ENCODE measurements around the gene C6orf62. TPM values are rescaled to one million over a fixed set of nuclear protein-coding genes. Genes with fewer than 3 reads are reported as not detected.
A peak's percentile ranks its signal among the peaks of the same experiment; 100 is the strongest.
"Not testable (repeated sequence)": the region's sequence is repeated elsewhere in the genome, so short reads cannot be mapped to it uniquely, and the experiment has no call there.

The C6orf62 gene
- total RNA-seq, 1 experiment from 2014 or later, result 86.4 TPM

DNA sequence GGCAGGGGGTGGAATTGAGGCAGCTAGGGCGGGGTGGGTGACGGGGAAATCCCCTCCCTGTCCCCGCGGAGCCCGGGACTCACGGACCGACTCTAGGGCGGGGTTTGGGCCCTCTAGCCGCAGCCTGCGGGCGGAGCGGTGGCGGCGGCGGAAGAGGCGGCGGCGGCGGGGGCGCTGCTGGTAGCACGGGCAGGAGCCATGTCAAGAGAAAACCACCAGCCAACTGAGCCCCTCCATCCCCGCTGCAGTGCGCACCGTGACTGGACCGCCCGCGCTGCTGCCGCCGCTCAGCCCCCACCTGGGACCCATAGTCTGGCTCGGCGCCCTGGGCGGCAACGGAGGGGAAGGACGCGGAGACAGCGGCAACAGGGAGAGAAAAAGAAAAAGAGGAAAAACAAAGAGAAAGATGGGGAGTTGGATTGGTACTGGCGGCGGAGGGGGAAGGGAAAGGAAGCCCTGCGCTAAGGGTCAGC, 1.2 kb upstream of the C6orf62 start (continued):
- TF ChIP-seq, protein P1, sequence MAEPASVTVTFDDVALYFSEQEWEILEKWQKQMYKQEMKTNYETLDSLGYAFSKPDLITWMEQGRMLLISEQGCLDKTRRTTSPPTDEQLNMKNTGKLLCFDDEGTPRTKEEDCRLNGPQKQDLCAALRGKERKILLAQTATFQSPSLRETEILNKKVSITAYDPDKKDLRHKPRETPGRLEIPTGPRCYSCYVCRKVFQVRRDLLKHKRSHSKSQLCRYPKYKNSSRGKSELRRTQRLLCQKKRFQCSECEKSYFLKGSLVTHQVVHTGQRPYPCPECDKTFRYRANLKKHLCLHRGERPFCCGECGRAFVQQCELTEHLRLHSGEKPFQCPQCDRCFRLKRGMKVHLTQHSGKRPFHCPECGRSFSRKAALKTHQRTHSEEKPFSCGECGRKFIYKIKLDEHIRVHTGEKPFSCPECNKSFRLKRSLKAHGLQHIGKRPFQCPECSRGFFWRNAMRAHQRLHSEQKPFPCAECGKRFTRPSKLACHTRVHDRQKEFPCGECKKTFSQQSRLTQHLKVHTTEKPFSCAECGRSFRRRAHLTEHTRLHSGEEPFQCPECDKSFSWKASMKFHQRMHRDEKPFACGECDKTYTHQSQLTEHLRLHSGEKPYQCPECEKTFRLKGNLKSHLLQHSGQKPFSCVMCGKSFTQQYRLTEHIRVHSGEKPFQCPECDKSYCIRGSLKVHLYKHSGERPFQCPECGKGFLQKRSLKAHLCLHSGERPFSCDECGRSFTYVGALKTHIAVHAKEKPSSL (CRISPR knock-in tag; conservative IDR thresholded peaks at IDR 0.05), result no peak
- TF ChIP-seq IRF2 (CRISPR knock-in tag; IDR thresholded peaks at IDR 0.05; ENCODE audit: borderline replicate concordance, low read depth) (no peak), CREB1 (CRISPR knock-in tag; IDR thresholded peaks at IDR 0.05) (0 out of 2 replicates have a peak, but pooled peaks have one; percentile 36), GRHL2 (CRISPR knock-in tag; IDR thresholded peaks at IDR 0.05; ENCODE audit: insufficient replicate concordance, severe bottlenecking) (no peak), NFE2L1 (CRISPR knock-in tag; IDR thresholded peaks at IDR 0.05) (peak; percentile 58; the same call in 1 of the 2 replicates)

DNA sequence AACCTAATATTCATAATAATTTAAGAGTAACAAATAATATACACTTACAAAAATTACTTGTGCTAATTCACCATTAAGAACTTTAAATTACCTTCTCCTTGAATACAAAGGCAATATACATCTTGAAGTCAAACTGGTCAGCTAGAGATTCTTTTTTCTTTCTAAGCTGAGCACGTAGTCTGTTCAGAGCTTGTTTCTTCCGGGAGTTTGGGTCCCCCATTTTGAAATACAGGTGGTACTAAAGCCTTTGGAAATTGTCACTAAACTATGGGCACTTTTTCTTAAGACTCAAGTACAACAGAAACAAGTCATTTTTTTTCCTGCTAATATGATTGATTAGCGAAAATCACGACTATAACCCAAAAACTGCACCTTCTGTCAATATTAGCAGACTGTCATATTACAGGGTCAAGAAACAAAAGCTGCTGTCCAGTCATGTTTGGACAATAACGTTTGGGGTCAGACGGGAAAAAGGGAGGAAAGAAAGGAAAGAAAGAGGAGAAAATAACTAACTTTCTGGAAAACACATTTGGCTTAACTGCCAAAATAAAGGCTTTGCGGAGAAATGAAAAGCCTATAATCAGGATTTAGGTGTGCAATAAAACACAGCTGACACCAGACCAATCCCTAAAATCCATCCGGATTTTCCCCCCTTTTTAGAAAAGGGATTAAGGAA, 367 bp downstream of the C6orf62 start:
- POLR2A ChIA-PET, result no interaction called here
- ATAC-seq (no peak), DNase-seq (ENCODE audit: low spot score) (no peak)
- Mint-ChIP-seq H3K4me1 (peaks cover 34% of the 10 kb centered on the region), H3K36me3 (peaks cover 56% of the 10 kb centered on the region), H3K9me3 (no peaks in the 10 kb centered on the region), H3K4me3 (peak overlapping the region; percentile 99), H3K27me3 (ENCODE audit: low read depth) (no peaks in the 10 kb centered on the region; the same call in 1 of the 2 replicates), H3K27ac (peak overlapping the region; percentile 97)
- TF ChIP-seq FOXP1 (CRISPR knock-in tag; IDR thresholded peaks at IDR 0.05; ENCODE audit: borderline replicate concordance), result no peak
- no peak for TF ChIP-seq JUN (CRISPR knock-in tag; IDR thresholded peaks at IDR 0.05)
- TF ChIP-seq, protein P2, sequence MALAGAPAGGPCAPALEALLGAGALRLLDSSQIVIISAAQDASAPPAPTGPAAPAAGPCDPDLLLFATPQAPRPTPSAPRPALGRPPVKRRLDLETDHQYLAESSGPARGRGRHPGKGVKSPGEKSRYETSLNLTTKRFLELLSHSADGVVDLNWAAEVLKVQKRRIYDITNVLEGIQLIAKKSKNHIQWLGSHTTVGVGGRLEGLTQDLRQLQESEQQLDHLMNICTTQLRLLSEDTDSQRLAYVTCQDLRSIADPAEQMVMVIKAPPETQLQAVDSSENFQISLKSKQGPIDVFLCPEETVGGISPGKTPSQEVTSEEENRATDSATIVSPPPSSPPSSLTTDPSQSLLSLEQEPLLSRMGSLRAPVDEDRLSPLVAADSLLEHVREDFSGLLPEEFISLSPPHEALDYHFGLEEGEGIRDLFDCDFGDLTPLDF (CRISPR knock-in tag; IDR thresholded peaks at IDR 0.05), result no peak
- TF ChIP-seq RORB (CRISPR knock-in tag; IDR thresholded peaks at IDR 0.05), result no peak
- no peak for TF ChIP-seq OVOL2 (CRISPR knock-in tag; IDR thresholded peaks at IDR 0.05; ENCODE audit: borderline replicate concordance)
- no peak for TF ChIP-seq NFE2L1 (CRISPR knock-in tag; IDR thresholded peaks at IDR 0.05)
- TF ChIP-seq MYBL2 (CRISPR knock-in tag; IDR thresholded peaks at IDR 0.05), result no peak
- TF ChIP-seq ZNF121 (CRISPR knock-in tag; IDR thresholded peaks at IDR 0.05), result no peak
- no peak for TF ChIP-seq NFATC4 (CRISPR knock-in tag; IDR thresholded peaks at IDR 0.05)
- CTCF ChIA-PET, result interaction anchor here (0.6 to 0.9 kb wide), 2 partner anchors 197 to 301 kb away, joined by 3 read pairs; no protein-coding TSS in a partner anchor

DNA sequence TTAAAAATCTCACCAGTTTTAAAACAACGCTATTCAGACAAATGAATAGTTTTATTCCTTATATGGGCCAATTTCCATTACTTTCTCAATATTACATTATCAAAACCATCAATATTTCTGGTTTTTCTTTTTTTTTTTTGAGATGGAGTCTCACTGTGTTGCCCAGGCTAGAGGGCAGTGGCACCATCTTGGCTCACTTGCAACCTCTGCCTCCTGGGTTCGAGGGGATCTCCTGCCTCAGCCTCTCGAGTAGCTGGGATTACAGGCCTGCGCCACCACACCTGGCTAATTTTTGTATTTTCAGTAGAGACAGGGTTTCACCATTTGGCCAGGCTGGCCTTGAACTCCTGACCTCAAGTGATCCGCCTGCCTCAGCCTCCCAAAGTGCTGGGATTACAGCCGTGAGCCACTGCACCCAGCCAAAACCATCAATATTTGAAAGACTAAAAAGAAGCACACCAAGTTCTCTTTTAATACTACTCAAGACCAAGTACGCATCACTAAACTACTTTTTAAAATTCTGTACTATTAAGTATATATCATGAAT, 2.3 kb downstream of the C6orf62 start:
- peaks cover 30% of the 10 kb centered on the region for H3K4me1 Mint-ChIP-seq
- ATAC-seq; H3K27ac Mint-ChIP-seq; CTCF ChIA-PET; DNase-seq (ENCODE audit: low spot score); H3K27me3 Mint-ChIP-seq (ENCODE audit: low read depth); H3K9me3 Mint-ChIP-seq: not testable (repeated sequence)
- H3K4me3 Mint-ChIP-seq, result peak overlapping the region; percentile 99
- POLR2A ChIA-PET, result interaction anchor here (1.0 kb wide), 1 partner anchor 51 kb away, joined by 3 read pairs; no protein-coding TSS in a partner anchor
- H3K36me3 Mint-ChIP-seq, result peaks cover 71% of the 10 kb centered on the region
- TF ChIP-seq ZNF121 (CRISPR knock-in tag; IDR thresholded peaks at IDR 0.05), result peak; percentile 90

DNA sequence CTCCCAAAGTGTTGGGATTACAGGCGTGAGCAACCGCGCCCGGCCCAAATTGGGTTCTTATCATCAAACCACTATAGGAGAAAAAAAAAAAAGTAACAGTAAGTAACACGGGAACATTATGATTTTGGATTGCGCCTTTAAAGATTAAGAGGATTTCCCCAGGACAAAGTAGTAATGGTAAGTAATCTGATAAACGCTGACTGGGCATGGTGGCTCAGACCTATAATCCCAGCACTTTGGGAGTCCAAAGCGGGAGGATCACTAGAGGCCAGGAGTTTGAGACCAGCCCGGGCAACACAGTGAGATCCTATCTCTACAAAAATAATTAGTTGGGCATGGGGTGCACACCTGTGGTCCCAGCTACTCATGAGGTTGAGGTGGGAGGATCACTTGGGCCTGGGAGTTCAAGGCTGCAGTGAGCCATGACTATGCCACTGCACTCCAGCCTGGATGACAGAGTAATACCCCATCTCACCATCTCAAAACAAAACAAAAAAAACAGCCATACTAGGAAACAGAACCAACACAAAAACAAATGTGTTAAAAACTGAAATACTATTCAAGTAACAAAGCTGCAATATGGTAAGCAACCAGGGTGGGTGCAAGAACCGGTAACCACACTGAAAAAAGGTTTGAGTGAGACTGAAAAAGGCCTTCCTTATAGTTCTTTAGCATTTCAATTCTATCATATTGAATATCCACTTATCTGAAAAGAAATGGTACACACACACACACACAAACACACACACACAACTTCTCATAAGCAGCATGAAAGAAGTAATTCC, 8.2 kb downstream of the C6orf62 start:
- POLR2A ChIA-PET, result no interaction called here
- no peak for ATAC-seq
- Mint-ChIP-seq H3K4me1 (no peaks in the 10 kb centered on the region; the same call in 1 of the 2 replicates), H3K27me3 (ENCODE audit: low read depth) (no peaks in the 10 kb centered on the region), H3K27ac (peak overlapping the region; percentile 78; the same call in 1 of the 2 replicates), H3K36me3 (peaks cover 89% of the 10 kb centered on the region), H3K9me3 (no peaks in the 10 kb centered on the region), H3K4me3 (no peak overlapping the region)
- CTCF ChIA-PET, result interaction anchor here (0.7 kb wide), 1 partner anchor 257 kb away, joined by 3 read pairs; no protein-coding TSS in a partner anchor
- no peak for DNase-seq (ENCODE audit: low spot score)
- TF ChIP-seq, protein P3, sequence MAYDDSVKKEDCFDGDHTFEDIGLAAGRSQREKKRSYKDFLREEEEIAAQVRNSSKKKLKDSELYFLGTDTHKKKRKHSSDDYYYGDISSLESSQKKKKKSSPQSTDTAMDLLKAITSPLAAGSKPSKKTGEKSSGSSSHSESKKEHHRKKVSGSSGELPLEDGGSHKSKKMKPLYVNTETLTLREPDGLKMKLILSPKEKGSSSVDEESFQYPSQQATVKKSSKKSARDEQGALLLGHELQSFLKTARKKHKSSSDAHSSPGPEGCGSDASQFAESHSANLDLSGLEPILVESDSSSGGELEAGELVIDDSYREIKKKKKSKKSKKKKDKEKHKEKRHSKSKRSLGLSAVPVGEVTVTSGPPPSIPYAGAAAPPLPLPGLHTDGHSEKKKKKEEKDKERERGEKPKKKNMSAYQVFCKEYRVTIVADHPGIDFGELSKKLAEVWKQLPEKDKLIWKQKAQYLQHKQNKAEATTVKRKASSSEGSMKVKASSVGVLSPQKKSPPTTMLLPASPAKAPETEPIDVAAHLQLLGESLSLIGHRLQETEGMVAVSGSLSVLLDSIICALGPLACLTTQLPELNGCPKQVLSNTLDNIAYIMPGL (CRISPR knock-in tag; IDR thresholded peaks at IDR 0.05), result no peak
- TF ChIP-seq, protein P4, sequence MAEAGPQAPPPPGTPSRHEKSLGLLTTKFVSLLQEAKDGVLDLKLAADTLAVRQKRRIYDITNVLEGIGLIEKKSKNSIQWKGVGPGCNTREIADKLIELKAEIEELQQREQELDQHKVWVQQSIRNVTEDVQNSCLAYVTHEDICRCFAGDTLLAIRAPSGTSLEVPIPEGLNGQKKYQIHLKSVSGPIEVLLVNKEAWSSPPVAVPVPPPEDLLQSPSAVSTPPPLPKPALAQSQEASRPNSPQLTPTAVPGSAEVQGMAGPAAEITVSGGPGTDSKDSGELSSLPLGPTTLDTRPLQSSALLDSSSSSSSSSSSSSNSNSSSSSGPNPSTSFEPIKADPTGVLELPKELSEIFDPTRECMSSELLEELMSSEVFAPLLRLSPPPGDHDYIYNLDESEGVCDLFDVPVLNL (CRISPR knock-in tag; IDR thresholded peaks at IDR 0.05; ENCODE audit: borderline replicate concordance, low read depth), result no peak
- no peak for TF ChIP-seq TEAD1 (CRISPR knock-in tag; IDR thresholded peaks at IDR 0.05)
- TF ChIP-seq TP53 (CRISPR knock-in tag; IDR thresholded peaks at IDR 0.05), result no peak
- TF ChIP-seq GTF2I (CRISPR knock-in tag; conservative IDR thresholded peaks at IDR 0.05), result no peak
- no peak for TF ChIP-seq JAZF1 (CRISPR knock-in tag; IDR thresholded peaks at IDR 0.05)
- TF ChIP-seq, protein P5, sequence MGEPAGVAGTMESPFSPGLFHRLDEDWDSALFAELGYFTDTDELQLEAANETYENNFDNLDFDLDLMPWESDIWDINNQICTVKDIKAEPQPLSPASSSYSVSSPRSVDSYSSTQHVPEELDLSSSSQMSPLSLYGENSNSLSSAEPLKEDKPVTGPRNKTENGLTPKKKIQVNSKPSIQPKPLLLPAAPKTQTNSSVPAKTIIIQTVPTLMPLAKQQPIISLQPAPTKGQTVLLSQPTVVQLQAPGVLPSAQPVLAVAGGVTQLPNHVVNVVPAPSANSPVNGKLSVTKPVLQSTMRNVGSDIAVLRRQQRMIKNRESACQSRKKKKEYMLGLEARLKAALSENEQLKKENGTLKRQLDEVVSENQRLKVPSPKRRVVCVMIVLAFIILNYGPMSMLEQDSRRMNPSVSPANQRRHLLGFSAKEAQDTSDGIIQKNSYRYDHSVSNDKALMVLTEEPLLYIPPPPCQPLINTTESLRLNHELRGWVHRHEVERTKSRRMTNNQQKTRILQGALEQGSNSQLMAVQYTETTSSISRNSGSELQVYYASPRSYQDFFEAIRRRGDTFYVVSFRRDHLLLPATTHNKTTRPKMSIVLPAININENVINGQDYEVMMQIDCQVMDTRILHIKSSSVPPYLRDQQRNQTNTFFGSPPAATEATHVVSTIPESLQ (CRISPR knock-in tag; IDR thresholded peaks at IDR 0.05), result no peak
